ENCODE data around the gene ITPR2.

DNA sequence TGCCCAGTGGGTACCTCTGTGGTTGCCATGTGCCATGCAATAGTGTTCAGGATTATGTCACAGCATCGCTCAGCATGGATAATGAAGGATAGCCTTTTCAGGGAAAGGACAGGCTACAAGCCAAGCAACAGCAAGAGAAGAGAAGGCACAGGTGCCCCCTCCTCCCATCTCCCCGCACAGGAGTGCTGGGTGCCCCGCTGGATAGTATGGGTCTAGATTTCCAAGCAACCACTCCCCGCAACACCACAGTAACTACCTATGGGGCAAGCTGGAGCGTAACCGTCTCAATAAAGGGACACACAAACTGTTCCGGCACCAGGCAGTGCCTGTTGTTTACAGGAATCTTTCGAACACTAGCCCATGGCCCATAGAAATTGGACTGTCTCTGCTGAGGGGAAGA, 222.2 kb downstream of the ITPR2 start:
- TF ChIP-seq, protein P1, sequence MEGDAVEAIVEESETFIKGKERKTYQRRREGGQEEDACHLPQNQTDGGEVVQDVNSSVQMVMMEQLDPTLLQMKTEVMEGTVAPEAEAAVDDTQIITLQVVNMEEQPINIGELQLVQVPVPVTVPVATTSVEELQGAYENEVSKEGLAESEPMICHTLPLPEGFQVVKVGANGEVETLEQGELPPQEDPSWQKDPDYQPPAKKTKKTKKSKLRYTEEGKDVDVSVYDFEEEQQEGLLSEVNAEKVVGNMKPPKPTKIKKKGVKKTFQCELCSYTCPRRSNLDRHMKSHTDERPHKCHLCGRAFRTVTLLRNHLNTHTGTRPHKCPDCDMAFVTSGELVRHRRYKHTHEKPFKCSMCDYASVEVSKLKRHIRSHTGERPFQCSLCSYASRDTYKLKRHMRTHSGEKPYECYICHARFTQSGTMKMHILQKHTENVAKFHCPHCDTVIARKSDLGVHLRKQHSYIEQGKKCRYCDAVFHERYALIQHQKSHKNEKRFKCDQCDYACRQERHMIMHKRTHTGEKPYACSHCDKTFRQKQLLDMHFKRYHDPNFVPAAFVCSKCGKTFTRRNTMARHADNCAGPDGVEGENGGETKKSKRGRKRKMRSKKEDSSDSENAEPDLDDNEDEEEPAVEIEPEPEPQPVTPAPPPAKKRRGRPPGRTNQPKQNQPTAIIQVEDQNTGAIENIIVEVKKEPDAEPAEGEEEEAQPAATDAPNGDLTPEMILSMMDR (IDR thresholded peaks at IDR 0.05; ENCODE audit: low read depth, low read length) = no peak
- no peak for TF ChIP-seq EZH2phosphoT487 (IDR thresholded peaks at IDR 0.05; ENCODE audit: low read depth)

Measured in OCI-LY3 (cell line).